ENCODE measurements around the gene UNC45B.

DNA sequence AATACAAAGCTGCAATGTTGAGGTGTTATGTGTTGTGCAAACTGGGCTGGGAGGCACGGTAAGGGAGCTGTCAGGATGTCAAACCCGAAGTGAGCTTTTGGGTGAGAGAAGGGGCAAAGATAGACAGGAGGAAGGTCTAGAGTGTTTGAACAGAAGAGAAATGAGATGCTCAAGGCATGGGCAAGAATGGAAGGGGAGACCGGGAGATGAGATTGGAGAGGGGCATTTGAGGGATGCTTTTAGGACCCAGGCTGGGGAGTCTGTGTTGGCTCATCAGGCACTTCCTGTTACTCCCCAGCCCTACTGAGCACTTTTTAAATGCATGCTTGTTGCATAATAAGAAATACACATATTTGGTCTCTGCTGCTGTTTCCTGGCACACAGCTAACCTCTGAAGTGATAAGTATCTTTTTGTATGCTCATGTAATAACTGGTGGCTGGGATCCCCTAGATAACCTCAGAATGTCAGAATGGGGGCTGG lies 13.7 kb downstream of the UNC45B start:
- TF ChIP-seq, protein P1, sequence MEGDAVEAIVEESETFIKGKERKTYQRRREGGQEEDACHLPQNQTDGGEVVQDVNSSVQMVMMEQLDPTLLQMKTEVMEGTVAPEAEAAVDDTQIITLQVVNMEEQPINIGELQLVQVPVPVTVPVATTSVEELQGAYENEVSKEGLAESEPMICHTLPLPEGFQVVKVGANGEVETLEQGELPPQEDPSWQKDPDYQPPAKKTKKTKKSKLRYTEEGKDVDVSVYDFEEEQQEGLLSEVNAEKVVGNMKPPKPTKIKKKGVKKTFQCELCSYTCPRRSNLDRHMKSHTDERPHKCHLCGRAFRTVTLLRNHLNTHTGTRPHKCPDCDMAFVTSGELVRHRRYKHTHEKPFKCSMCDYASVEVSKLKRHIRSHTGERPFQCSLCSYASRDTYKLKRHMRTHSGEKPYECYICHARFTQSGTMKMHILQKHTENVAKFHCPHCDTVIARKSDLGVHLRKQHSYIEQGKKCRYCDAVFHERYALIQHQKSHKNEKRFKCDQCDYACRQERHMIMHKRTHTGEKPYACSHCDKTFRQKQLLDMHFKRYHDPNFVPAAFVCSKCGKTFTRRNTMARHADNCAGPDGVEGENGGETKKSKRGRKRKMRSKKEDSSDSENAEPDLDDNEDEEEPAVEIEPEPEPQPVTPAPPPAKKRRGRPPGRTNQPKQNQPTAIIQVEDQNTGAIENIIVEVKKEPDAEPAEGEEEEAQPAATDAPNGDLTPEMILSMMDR (IDR thresholded peaks at IDR 0.05; ENCODE audit: low read depth, low read length), result no peak
- no peak for TF ChIP-seq EZH2phosphoT487 (IDR thresholded peaks at IDR 0.05; ENCODE audit: low read depth)
